ENCODE data around the gene TESK1. TPM values are rescaled to one million over a fixed set of nuclear protein-coding genes. Genes with fewer than 3 reads are reported as not detected.

The TESK1 gene
- polyA plus RNA-seq, 2 of the 4 experiments (the other 2 are of a cell fraction) = 16.5 to 33.0 TPM

- no peak for TF ChIP-seq CBX2 (IDR thresholded peaks at IDR 0.05; ENCODE audit: borderline replicate concordance, low read depth)
- TF ChIP-seq MAZ (IDR thresholded peaks at IDR 0.05; ENCODE audit: borderline replicate concordance, low read depth, low read length) = no peak
- no peak for TF ChIP-seq RAD21 (conservative IDR thresholded peaks at IDR 0.05 in 1 of 2, IDR thresholded peaks at IDR 0.05 in 1 of 2)
- TF ChIP-seq JUNB (IDR thresholded peaks at IDR 0.05) = no peak
- TF ChIP-seq TFCP2L1 (CRISPR knock-in tag; IDR thresholded peaks at IDR 0.05) = no peak
- no peak for TF ChIP-seq NFE2L2 (conservative IDR thresholded peaks at IDR 0.05; ENCODE audit: low read length)
- TF ChIP-seq GATA3 (IDR thresholded peaks at IDR 0.05; ENCODE audit: borderline replicate concordance) = no peak
- TF ChIP-seq SMC3 (IDR thresholded peaks at IDR 0.05) = no peak
- 97% methylated on average over 10 of the region's 10 CpGs for WGBS (ENCODE audit: missing lambda C conversion rate)
- ChIA-PET POLR2A (no interaction called here), CTCF (interaction anchor here (1.0 to 10.6 kb wide), 13 partner anchors 8 to 796 kb away, joined by 3 to 183 read pairs (median 37); partner anchors contain the start of genes ATOSB and RUSC2)
- Histone ChIP-seq H3K4me1 (peaks cover 35% of the 10 kb centered on the region), H3K27ac (peak overlapping the region in 1 of 2 experiments; percentile 87; a peak in 2 of 6 replicates), H3K4me2 (no peak overlapping the region), H3K9me3 (no peaks in the 10 kb centered on the region), H3K4me3 (no peak overlapping the region)
- ATAC-seq (no peak), FAIRE-seq (no peak), DNase-seq (ENCODE audit: low read depth in 1 of 2, low spot score in 1 of 2) (no peak)
These were observed 49.2 kb upstream of the TESK1 start for GRCh38 chr9:35555881-35556280.

- Histone ChIP-seq H3K4me2 (no peak overlapping the region), H3K27ac (peak overlapping the region in 1 of 2 experiments; percentile 11; a peak in 1 of 6 replicates), H3K4me1 (peaks cover 27% of the 10 kb centered on the region), H3K9me3 (no peaks in the 10 kb centered on the region), H3K4me3 (no peak overlapping the region)
- ATAC-seq = no peak
- ChIA-PET CTCF (interaction anchor here (1.0 to 10.6 kb wide), 10 partner anchors 15 to 797 kb away, joined by 3 to 183 read pairs (median 22); partner anchors contain the start of genes ATOSB and RUSC2), POLR2A (no interaction called here)
- TF ChIP-seq CHD2 (IDR thresholded peaks at IDR 0.05; ENCODE audit: low read length, partially characterized antibody) (no peak), CEBPB (IDR thresholded peaks at IDR 0.05) (no peak), JUN (IDR thresholded peaks at IDR 0.05) (no peak), ZC3H11A (IDR thresholded peaks at IDR 0.05) (no peak), POLR2AphosphoS2 (conservative IDR thresholded peaks at IDR 0.05; ENCODE audit: low read length) (no peak), TP53 (CRISPR knock-in tag; IDR thresholded peaks at IDR 0.05) (no peak), EHMT2 (IDR thresholded peaks at IDR 0.05; ENCODE audit: low read depth) (no peak), MYC (IDR thresholded peaks at IDR 0.05; ENCODE audit: borderline replicate concordance, low read length) (no peak), HDAC2 (IDR thresholded peaks at IDR 0.05) (no peak), POLR2A (IDR thresholded peaks at IDR 0.05; ENCODE audit: low read length) (no peak), ZSCAN20 (CRISPR knock-in tag; IDR thresholded peaks at IDR 0.05) (no peak)
- 89% methylated on average over 3 of the region's 3 CpGs for WGBS (ENCODE audit: missing lambda C conversion rate)
- FAIRE-seq = no peak
- DNase-seq (ENCODE audit: low read depth in 1 of 2, low spot score in 1 of 2) = no peak
These were observed 48.3 kb upstream of the TESK1 start for GRCh38 chr9:35556776-35557175.

- CTCF ChIA-PET = interaction anchor here (0.8 to 10.6 kb wide), 10 partner anchors 16 to 797 kb away, joined by 3 to 183 read pairs (median 7); partner anchors contain the start of genes ATOSB and RUSC2
- DNase-seq (ENCODE audit: low read depth in 1 of 2, low spot score in 1 of 2) (no peak), ATAC-seq (no peak), FAIRE-seq (no peak)
- Histone ChIP-seq H3K27ac (0 out of 6 replicates have a peak overlapping the region, but pooled peaks of 1 of the 2 experiments have one; percentile 11), H3K4me2 (no peak overlapping the region), H3K4me3 (no peak overlapping the region), H3K4me1 (peaks cover 21% of the 10 kb centered on the region), H3K9me3 (no peaks in the 10 kb centered on the region)
- 92% methylated on average over 6 of the region's 6 CpGs for WGBS (ENCODE audit: missing lambda C conversion rate)
- TF ChIP-seq CBX2 (IDR thresholded peaks at IDR 0.05; ENCODE audit: borderline replicate concordance, low read depth) (no peak), FOSB (CRISPR knock-in tag; IDR thresholded peaks at IDR 0.05) (no peak), BHLHE40 (IDR thresholded peaks at IDR 0.05; ENCODE audit: low read depth, low read length) (no peak), HMGXB4 (CRISPR knock-in tag; IDR thresholded peaks at IDR 0.05; ENCODE audit: borderline replicate concordance) (no peak), HOXA7 (CRISPR knock-in tag; IDR thresholded peaks at IDR 0.05) (no peak), ATOH8 (CRISPR knock-in tag; IDR thresholded peaks at IDR 0.05; ENCODE audit: low read depth) (no peak), PBX3 (IDR thresholded peaks at IDR 0.05) (no peak), ZSCAN20 (CRISPR knock-in tag; IDR thresholded peaks at IDR 0.05) (no peak), RARB (CRISPR knock-in tag; IDR thresholded peaks at IDR 0.05) (no peak), MAX (IDR thresholded peaks at IDR 0.05) (no peak), ZC3H11A (IDR thresholded peaks at IDR 0.05) (no peak), NR3C1 (IDR thresholded peaks at IDR 0.05) (no peak), KDM5A (IDR thresholded peaks at IDR 0.05) (no peak), ZFP36 (IDR thresholded peaks at IDR 0.05; ENCODE audit: borderline replicate concordance, partially characterized antibody) (no peak), HOXB5 (CRISPR knock-in tag; IDR thresholded peaks at IDR 0.05) (no peak), NFE2L2 (conservative IDR thresholded peaks at IDR 0.05; ENCODE audit: low read length) (no peak), HEYL (CRISPR knock-in tag; IDR thresholded peaks at IDR 0.05) (no peak)
- POLR2A ChIA-PET = no interaction called here
These were observed 47.7 kb upstream of the TESK1 start for GRCh38 chr9:35557320-35557719.

Measured in A549 (cell line).